GM21367 (cell line): ENCODE data around the gene CD247.

Experiments
- ATAC-seq: cut with Tn5 transposase; IDR thresholded peaks from one replicate; pipeline ENCODE4 v1.9.1; 2021; ENCODE audit not compliant: unreplicated experiment

The CD247 gene

DNA sequence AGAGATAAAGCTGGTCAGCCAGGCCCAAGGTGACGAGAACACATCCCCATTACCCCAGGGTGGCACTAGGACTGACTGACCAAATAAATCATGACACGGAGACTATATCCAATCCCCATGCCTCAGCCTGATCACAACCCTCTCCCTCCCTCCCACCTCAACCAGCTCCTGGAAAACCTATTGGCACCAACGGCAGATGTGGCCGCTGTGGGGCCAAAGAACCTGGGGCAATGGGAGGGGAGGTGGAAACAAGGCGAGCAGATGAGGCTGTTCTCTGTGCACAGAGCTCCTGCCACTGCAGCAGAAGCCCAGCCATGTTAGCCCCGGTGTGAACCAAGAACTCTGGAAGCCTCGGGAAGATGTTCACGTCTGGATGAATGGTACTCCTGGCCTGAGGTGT is 77.6 kb downstream of the CD247 start:
- no peak for ATAC-seq

DNA sequence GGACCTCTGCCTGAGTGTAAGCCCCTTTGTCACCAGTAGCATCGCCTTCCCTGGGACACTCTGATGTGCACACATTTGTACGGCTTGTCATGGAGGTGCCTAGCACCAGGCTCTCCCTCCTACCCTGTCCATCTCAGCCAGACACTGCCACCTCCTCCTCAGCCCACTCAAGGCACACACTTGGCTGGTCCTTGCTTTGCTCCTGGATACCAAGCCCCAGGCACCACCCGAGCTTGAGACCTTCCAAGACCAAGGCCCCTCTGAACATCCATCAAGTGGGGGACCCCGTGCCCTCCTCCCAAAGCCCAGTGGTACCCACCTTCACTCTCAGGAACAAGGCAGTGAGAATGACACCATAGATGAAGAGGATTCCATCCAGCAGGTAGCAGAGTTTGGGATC is 78.0 kb downstream of the CD247 start:
- ATAC-seq = no peak

DNA sequence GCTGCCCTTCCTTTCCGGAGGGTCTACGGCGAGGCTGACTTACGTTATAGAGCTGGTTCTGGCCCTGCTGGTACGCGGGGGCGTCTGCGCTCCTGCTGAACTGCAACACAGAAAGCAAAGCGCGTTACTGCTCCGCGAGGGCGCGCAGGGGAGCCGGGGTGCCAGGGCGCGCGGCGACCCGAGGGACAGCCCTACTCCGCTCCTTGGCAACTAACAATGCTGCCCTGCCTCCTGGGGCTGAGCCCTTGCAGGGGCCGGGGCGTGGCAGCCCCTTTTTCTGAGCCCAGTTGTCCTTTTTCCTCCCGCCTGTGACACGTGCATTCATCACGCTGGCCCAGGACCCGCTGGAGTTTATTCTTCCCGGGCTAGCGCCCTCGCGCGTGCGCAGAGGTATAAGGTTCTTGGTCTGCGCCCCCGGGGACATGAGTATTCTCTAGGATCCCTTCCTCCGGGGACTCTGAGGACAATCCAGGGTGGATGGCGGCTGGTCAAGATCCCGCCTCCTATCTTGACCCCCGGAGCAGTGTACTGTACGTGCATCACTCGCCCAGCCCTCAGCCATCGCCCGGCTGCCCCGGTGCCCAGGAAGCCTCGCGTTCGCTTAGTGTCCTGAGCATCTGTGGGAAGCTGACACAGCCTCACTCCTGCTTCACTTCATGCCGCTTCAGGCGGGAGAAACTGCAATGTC is 78.9 kb downstream of the CD247 start:
- no peak for ATAC-seq

DNA sequence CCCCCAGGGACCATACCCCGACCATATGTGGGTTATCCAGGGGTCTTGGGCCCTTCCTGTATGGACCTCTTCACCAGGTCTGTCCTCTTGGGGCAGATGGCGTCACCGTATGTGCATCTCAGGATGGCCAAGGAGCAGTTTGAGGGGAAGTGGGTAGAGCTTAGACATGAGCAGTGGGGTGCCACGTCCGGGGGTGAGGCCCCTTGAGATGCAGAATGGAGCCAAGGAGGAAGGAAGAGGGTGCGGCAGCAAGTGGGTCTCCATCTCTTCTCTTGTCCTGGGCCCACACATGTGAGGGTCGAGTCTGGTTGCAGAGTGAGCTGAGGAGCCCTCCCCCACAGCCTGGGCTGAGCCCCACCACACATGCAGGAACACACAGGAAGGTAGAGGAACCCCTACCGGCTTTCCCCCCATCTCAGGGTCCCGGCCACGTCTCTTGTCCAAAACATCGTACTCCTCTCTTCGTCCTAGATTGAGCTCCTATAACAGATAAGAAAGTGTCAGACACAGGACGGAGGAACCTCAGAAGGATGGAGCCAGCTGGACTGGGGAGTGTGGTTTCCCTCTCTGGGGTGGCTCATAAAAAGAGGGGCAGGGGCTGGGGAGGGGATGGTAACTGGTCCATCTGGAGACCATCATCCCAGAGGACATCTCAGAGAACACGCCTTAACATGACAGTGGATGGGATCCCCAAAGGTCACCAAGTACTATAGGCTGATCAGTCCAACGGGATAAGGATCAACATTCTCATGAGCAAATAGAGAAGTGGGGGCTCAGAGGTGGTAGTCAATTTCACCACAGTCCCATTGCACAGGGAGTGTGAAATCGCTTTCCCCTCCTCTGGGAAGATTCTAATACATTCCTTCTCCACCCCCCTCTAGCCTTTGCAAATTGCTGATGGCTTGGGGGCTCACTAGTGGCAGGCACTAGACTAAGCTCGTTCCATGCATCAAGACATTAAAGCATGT is 79.9 kb downstream of the CD247 start:
- no peak for ATAC-seq

DNA sequence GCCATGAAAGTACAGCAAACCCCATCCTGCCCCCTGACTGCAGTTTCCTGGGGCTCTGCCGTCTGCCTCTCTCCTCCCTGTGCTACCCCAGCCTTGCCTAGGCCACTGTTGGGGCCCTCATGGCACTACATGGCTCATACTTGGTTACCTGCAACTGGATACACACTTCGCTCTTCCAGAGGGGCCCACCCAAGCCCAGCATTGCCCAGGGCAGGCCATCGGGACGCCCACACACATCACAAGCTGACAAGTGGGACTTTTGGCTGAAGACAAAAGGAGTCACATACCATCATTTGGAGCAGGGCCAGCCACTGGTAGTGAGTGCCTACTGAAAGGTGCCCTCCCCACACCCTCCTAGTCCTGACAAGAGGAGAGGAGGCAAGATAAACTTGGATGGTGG is 82.8 kb downstream of the CD247 start:
- ATAC-seq = no peak

DNA sequence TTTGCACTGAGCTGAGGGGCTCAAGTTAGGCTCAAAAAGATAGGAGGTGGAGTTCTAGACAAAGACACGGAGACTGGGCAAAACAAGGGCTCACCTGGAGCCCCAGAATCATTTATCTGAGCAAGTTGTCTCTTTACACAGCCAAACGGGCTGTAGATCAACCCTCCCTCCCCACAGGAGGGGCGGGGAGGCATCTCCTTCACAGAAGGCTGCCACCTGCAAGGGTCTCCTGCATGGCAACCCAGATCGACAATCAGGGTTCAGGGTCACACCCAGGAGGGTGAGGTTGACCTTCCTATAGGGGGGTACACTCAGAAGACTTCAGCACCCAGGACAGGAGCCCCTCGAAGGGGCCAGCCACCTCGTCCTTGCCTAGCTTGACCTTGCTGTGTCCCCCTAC is 84.0 kb downstream of the CD247 start:
- ATAC-seq = no peak

DNA sequence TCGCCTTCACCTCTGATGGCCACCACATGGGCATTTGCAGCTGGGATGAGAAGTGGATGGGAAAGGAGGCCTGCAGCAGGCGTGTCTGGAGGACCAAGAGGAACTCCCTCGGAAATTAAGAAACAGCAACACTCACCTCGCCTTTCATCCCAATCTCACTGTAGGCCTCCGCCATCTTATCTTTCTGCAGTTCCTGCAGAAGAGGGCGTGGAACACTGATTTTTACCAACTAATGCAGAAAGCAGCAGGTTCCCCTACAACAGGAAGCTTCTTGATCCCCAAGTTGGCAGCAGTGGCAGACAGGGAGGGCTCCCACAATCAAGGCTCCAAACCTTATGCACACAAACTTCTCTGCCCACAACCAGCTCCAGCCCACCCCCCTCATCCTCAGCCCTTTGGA is 84.4 kb downstream of the CD247 start:
- no peak for ATAC-seq

DNA sequence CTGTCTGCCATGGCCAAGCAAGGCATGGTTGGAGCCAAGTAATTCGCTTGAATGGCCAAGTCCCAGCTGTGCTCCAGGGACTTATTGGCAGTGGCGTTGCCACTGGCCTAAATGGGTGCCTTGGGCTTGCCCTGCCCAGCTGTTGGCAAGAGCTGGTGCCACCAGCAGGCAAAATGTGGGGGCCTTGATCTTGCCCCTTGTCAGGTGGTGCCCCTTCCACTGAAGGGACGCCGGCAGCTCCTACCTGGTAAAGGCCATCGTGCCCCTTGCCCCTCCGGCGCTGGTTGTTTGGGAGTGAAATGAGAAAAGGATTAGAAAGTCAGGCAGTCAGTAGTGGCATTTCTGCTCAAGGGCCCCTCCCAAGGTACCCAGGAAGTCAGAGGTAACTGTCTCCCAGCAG is 85.5 kb downstream of the CD247 start:
- ATAC-seq = no peak

DNA sequence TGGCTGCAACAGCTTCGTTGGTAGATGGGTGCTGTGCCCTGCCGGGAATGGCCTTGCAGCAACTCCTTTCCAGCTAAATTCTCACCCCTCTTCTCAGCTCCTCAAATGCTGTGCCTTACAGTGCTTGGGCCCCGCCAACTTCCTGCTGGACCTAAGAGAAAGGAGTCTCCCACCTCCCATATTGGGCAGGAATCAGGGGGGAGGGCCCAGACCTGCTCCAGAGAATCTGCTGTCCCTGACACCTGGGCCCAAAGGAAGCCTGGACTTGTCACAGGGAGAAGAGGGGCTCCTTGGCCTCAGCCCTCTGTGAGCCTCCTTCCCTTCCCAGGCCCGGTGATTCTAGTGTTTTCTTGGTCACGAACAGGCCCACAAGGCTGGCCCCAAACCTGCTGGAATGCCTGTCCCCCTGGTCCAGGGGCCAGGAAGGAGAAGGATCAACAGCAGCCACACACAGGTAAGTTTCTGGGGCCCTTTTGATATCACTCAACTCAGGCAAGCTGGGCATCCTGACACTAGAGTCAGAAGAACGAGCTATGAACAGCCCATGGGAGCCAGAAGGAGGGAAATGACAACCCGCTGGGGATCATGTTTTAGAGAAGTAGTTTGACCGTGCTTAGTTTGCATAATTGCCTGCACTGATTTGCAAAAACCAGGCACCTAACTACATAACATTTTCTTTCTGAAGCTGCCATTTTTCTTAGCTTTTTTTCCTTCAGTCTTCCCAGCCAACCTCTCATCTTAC is 86.2 kb downstream of the CD247 start:
- ATAC-seq = no peak

DNA sequence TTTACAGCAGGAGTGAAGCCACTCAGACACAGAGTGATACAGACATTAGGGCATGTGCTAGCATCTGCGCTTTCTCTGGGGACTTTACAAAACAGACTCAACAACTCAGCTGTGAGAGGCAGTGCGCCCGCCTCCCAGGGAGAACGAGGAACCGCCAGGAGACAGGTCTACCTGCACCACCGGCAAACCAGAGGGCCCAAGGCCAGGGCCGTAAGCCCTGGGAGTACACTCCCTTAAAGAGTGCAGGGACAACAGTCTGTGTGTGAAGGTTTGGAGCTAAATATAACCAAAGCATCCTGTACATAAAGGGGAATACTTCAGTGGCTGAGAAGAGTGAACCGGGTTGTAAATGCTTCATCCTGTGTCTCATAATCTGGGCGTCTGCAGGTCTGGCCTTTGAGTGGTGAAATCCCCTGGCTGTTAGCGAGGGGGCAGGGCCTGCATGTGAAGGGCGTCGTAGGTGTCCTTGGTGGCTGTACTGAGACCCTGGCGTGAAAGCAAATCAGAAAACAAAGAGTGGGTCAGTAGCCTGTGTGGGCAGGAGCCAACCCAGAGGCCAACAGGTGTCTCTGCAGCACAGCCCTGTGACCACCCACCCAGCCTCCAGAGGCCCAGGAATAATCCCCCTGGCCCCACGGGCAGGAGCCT is 86.9 kb downstream of the CD247 start:
- ATAC-seq = no peak

DNA sequence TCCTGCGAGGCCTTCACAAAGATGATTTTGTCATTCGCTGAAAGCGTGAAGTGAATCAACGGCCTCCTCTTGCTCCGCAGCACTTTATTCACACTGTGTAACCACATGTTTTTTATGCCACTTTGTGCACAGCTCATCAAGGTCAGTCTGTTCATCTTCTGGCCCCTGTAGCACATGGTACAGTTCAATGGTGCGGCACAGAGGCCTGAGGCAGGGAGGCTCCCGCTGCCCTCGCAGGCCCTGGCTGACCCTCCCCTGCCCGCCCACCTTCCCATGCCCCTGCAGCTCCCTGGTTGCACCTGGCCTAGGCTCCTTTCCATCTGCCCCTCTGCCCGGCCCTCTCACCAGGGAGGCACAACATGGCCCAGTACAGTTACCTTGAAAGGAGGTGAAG is 87.5 kb downstream of the CD247 start:
- ATAC-seq = no peak

DNA sequence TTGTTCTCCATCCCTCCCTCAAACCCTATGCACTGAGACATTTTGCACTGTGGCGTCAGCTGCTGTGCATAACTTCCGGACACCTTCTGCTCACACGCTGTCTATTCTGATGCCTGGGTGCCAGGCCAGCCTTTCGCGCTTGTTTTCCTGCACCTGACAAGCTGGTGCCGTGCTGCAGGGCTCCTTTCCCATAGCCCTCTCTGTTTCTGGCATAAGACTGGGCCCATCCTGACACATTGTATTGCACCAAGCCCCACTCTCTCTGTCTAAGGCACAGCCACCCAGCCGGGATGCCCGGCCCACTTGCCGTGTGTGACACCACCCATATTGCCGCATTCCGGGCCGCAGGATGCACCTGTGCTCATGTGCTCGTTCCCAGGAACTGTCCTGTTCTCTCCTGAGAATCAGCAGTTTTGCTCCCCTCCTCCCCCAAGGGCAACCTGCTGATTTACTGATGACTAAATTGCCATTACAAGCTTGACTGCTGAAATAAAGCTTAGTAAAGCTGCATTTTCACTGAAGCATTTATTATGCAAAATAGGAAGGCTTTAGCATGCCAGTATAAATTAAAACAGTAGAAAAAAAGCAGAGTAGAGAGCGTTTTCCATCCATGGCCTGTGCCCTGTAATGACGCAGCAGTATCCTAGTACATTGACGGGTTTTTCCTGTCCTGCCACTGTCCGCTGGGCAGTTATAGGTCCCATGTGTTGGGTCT is 88.0 kb downstream of the CD247 start:
- peak; percentile 35 for ATAC-seq

DNA sequence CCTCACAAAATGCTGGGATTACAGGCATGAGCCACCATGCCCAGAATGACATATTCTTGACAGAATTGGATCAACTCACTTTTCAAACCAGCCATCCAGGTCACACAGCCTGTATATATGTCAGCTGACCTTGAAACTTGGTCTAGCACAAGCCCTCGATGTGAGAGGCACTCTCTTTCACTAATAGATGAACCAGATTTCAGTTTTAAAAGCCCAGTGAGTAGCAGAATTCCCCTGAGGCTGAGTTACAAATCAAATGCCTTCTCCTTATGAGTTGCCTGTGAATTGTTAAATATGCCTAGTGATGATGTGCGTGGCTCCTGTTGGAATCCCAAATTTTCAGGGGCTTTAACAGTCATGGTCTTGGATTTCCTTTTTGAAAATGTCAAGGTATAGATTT is 88.7 kb downstream of the CD247 start:
- ATAC-seq = no peak

DNA sequence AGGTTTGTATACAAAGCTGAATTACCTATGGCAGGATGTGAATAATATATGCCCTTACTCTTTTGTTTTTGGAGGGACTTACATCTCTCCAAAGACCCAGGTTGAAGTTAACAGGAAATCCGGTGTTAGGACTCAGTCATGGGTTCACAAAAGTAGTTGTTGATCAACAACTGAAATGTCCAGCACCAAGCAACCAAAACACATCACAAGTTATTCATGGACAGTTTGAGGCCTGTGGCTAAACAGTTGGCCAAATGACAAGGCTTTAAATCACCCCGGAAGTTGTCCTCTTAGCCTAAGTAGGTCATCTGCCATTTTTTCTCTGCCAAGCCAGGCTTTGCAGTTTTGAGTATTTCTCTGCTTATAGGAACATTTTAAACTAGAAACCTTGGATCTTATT is 89.9 kb downstream of the CD247 start:
- no peak for ATAC-seq

DNA sequence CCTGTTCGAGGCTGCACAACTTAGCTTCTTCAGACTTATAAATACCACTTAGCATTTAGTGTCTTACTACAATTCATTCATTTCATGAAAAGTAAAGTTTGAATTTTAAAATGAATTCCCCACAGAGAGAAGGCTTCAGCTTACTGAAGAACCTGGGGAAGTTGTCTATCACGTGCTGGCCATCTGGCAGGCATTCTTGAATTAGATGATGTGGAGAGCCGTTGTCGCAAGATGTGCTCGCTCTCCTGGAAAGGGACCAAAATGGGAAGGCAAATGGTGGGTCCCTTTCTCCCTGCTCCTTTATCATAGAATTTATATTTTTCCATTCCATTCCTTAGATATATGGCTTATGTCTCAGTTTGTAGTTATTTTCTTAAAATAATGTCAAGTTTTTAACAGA is 90.5 kb downstream of the CD247 start:
- ATAC-seq = no peak

DNA sequence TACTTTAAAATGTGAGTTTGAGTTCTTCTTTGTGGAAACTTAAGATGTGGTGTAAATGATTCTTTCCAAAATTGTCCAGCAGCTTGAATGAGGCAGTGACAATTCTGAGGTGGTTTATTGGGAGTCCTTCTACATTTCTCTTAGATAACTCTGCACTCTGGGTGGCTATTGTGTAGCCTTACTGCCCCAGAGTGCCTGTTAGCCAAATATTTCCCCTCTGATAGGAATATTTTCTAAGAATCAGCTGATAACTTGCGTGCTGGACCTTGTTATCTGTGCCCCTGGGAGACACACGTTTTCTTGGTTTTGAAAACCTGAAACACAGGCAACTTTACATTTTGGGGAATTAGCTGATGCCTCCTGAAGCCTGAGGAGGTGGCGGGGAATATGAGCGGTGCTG is 91.6 kb downstream of the CD247 start:
- no peak for ATAC-seq

DNA sequence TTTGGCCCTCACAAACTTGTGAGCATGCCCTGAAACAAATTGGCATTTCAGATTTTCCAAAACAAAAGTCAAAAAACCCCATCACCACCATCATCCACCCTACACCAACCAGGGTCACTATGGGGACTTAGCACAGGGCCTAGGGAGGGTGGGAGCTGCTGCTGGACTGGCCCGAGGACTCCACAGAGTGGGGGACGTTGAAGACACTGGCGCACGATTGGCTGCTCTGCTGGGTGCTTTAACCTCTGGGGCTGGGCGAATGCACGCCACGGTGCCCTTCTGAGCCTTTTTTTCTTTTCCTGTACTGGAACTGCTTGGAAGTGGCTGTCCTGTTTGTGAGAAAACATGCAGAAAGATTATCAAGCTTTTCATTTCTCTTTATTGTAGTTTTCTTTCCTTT is 92.8 kb downstream of the CD247 start:
- no peak for ATAC-seq

DNA sequence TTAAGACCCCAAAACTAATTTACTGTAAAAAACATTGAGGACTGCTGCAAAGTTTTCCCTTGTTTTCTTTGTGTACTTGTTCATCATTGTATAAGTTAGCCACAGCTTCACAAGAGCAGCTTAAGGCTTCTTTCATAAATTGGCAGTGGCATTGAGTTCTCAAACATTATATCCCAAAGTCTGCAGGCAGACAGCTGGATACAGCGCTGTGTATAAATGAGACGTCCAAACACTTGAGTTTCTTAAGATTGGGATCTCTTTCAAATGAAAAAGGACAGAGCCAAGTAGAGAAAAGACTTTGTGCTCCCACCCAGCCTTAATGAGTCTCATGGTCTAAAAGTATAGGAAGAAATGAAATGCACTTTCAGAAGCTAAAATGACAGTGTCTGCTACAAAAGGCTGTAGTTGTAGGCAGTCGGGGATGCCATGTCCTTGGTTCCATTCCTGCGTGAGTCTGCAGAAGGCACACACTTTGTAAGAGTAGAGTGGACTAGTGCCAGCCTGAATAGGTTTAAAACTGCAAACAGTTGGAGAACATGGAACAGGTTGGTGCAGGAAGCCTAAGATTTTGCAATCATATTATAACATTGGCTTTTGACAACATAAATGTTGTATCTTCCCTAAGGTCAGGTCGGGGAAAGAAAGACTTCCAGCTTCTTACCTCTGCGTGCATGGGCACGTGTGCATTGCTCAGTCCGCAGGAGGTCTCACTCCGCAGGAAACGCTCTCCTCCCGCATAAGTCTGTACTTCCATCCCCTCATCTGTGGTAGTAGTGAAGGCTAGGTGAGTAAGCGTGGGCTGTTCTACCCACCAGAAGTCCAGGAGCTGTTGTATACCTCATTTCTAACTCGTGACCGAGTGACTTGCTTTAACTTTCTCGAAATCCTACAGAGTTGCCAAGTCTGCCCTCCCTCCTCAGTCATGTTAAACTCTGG is 94.4 kb downstream of the CD247 start:
- no peak for ATAC-seq

DNA sequence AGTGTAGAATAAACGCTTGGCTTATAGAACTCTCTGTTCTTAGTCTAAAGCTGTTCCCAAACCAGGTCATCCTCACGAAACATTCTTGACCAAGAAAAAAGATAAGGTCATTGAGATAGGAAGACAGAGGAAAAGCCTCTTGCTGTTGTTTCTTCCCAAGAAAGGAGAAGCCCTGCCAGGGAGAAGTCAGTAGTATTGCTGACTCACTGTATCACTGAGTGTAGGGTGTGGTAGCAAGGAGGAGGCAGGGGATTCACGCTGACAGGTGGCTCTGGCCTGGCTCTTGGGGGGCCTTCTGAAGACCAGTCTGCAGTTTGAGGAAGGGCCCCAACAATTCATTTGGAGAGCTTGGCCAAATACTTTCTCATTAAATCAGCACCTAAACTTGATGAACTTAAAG is 97.8 kb downstream of the CD247 start:
- ATAC-seq = no peak

DNA sequence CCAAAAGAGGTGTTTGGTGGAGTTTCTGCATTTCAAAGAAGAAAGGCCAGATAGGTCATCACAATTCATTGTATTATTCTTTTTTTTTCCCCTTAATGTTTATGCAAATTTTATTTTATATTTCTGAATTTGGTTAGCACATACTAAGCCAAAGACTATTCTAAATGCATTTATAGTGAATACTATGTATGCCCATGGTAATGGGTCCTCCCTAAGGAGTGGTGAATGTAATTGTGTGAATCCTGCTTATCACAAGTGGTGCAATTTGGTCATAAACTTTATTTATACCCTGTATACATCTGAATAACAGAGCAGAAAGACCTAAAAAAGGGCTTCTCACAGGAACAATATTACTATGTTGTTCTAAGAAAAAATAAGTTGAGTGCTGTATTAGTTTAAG is 99.1 kb downstream of the CD247 start:
- no peak for ATAC-seq
